ENCODE results near the gene NTRK1.

The NTRK1 gene

DNA sequence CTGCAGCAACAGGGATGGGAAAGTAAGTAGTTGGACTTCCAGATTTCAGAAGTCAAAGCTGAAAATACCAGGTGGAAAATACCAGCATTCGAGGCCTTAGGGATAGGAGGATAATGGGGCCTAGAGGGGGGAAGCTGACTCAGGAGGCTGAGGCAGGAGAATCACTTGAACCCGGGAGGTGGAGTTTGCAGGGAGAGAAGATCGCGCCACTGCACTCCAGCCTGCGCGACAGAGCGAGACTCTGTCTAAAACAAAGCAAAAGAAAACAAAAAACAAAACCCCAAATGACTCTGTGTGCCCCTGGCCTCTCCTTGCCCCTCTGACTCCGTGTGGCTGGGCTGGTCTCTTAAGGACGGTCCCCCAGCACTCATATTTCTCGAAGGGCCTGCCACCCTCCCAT lies 47.4 kb upstream of the NTRK1 start:
- no peak overlapping the region for H3K27ac ChIP-seq (ENCODE audit: low read depth, low read length, poor library complexity, severe bottlenecking)
- no peaks in the 10 kb centered on the region for H3F3A ChIP-seq (ENCODE audit: insufficient read depth, low read length)
- H3K4me1 ChIP-seq (ENCODE audit: insufficient read depth, low read length, severe bottlenecking) = peaks cover 22% of the 10 kb centered on the region

DNA sequence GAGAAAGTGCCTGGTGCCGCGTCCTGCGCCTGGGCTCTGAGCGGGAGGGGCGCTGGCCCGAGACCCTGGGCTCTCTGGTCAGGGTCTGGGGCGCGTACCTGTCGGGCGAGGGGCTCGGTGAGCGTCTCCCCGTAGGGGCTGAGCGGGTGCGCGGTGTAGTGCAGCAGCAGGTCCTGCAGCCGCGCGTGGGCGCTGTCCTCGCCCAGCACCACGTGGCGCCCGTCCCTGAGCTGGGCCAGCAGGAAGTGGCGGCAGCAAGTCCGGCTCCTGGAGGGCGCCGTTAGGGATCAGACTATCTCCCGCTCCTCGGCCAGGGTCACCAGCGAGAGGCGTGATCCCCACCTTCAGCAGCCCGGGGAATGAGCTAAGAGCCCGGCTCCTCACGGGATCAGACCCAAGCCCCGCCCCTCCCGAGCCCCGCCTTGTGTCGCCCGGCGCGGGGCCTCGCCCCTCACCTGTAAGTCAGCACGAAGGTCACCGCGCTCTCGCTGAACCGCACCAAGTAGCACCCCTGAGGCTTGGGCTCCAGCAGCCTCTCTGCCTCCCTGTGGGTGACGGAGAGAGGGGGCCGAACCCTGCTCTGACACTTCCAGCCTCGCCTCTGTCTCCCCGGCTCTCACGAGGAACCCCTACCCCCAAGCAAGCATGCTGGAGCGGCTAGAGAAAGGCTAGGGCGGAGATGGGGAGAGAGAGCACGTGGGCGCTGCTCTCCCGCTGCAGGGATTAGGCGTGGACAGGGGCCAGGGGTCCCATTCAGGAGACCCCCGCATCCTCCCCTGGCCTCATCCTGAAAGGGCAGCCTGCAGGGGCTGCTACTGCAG lies 46.7 kb upstream of the NTRK1 start:
- Histone ChIP-seq H3K4me2 (ENCODE audit: low read length) (peak overlapping the region; percentile 64), H4K20me1 (ENCODE audit: insufficient read depth, low read length) (no peaks in the 10 kb centered on the region), H3K9me2 (ENCODE audit: low read depth, low read length) (no peaks in the 10 kb centered on the region), H3K9ac (ENCODE audit: low read length) (peak overlapping the region; percentile 30; the same call in 1 of the 2 replicates), H2AFZ (ENCODE audit: low read length) (no peak overlapping the region), H3K79me2 (ENCODE audit: insufficient read depth, low read length) (no peaks in the 10 kb centered on the region), H3K9me3 (ENCODE audit: low read length) (no peaks in the 10 kb centered on the region), H3K27me3 (ENCODE audit: insufficient read depth, low read length) (no peaks in the 10 kb centered on the region), H3K36me3 (ENCODE audit: insufficient read depth, low read length) (no peaks in the 10 kb centered on the region), H3K27ac (ENCODE audit: low read depth, low read length, poor library complexity, severe bottlenecking) (no peak overlapping the region), H3K4me3 (ENCODE audit: low read depth, low read length, poor library complexity, severe bottlenecking) (peak overlapping the region; percentile 53), H3F3A (ENCODE audit: insufficient read depth, low read length) (no peaks in the 10 kb centered on the region), H3K4me1 (ENCODE audit: insufficient read depth, low read length, severe bottlenecking) (peaks cover 22% of the 10 kb centered on the region)
- TF ChIP-seq, protein P1, sequence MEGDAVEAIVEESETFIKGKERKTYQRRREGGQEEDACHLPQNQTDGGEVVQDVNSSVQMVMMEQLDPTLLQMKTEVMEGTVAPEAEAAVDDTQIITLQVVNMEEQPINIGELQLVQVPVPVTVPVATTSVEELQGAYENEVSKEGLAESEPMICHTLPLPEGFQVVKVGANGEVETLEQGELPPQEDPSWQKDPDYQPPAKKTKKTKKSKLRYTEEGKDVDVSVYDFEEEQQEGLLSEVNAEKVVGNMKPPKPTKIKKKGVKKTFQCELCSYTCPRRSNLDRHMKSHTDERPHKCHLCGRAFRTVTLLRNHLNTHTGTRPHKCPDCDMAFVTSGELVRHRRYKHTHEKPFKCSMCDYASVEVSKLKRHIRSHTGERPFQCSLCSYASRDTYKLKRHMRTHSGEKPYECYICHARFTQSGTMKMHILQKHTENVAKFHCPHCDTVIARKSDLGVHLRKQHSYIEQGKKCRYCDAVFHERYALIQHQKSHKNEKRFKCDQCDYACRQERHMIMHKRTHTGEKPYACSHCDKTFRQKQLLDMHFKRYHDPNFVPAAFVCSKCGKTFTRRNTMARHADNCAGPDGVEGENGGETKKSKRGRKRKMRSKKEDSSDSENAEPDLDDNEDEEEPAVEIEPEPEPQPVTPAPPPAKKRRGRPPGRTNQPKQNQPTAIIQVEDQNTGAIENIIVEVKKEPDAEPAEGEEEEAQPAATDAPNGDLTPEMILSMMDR (IDR thresholded peaks at IDR 0.05; ENCODE audit: low read length) = peak; percentile 62
- no peak for TF ChIP-seq EZH2 (IDR thresholded peaks at IDR 0.05; ENCODE audit: borderline replicate concordance, low read length)

More for the DNA sequence above, 47.4 kb upstream of the NTRK1 start:
- Histone ChIP-seq H3K9ac (ENCODE audit: low read length) (peak overlapping the region; percentile 30; the same call in 1 of the 2 replicates), H3K9me2 (ENCODE audit: low read depth, low read length) (no peaks in the 10 kb centered on the region), H3K4me3 (ENCODE audit: low read depth, low read length, poor library complexity, severe bottlenecking) (peak overlapping the region; percentile 53), H4K20me1 (ENCODE audit: insufficient read depth, low read length) (no peaks in the 10 kb centered on the region), H3K79me2 (ENCODE audit: insufficient read depth, low read length) (no peaks in the 10 kb centered on the region), H3K9me3 (ENCODE audit: low read length) (no peaks in the 10 kb centered on the region), H3K27me3 (ENCODE audit: insufficient read depth, low read length) (no peaks in the 10 kb centered on the region), H3K4me2 (ENCODE audit: low read length) (peak overlapping the region; percentile 64), H2AFZ (ENCODE audit: low read length) (no peak overlapping the region), H3K36me3 (ENCODE audit: insufficient read depth, low read length) (no peaks in the 10 kb centered on the region)
- TF ChIP-seq EZH2 (IDR thresholded peaks at IDR 0.05; ENCODE audit: borderline replicate concordance, low read length) = no peak
- TF ChIP-seq, protein P1 (IDR thresholded peaks at IDR 0.05; ENCODE audit: low read length) = no peak

DNA sequence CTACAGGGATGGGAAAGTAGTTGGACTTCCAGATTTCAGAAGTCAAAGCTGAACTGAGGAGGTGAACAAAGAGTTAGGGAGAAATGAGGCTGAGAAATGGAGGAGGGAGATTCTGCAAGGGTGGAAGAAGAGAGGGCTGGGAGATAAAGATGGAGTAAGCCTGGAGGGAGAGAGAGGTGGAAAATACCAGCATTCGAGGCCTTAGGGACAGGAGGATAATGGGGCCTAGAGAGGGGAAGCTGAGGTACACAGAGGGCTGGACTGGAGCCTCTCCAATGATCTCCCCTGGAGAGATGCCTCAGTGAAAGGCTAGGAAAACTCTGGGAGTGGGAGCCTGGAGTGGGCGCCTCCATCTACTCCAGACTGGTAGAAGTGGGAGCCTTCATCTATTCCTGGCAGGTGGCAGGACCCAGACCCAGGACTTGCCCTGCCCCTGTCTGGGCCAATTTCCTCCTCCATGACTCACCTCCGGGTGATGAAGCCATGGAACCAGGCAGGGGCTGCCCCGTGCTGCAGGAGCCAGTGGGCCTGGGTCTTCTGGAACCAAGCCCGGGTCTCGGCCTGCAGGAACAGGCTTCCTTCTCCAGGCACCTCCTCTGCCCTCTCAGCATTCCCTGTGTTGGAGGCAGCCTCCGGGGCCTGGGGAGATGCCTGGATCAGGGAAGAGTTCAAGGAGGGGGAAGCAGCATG lies 45.9 kb upstream of the NTRK1 start:
- H2AFZ ChIP-seq (ENCODE audit: low read length) = no peak overlapping the region
- H3K27ac ChIP-seq (ENCODE audit: low read depth, low read length, poor library complexity, severe bottlenecking) = no peak overlapping the region
- TF ChIP-seq EZH2 (IDR thresholded peaks at IDR 0.05; ENCODE audit: borderline replicate concordance, low read length) = no peak
- TF ChIP-seq, protein P1 (IDR thresholded peaks at IDR 0.05; ENCODE audit: low read length) = no peak
- peak overlapping the region; percentile 30; the same call in 1 of the 2 replicates for H3K9ac ChIP-seq (ENCODE audit: low read length)
- no peaks in the 10 kb centered on the region for H3K79me2 ChIP-seq (ENCODE audit: insufficient read depth, low read length)
- no peaks in the 10 kb centered on the region for H3K9me2 ChIP-seq (ENCODE audit: low read depth, low read length)
- no peaks in the 10 kb centered on the region for H4K20me1 ChIP-seq (ENCODE audit: insufficient read depth, low read length)
- no peak overlapping the region for H3K4me3 ChIP-seq (ENCODE audit: low read depth, low read length, poor library complexity, severe bottlenecking)
- H3K27me3 ChIP-seq (ENCODE audit: insufficient read depth, low read length) = no peaks in the 10 kb centered on the region
- peak overlapping the region; percentile 64; the same call in 1 of the 2 replicates for H3K4me2 ChIP-seq (ENCODE audit: low read length)
- H3K9me3 ChIP-seq (ENCODE audit: low read length) = no peaks in the 10 kb centered on the region
- H3F3A ChIP-seq (ENCODE audit: insufficient read depth, low read length) = no peaks in the 10 kb centered on the region
- no peaks in the 10 kb centered on the region for H3K36me3 ChIP-seq (ENCODE audit: insufficient read depth, low read length)
- H3K4me1 ChIP-seq (ENCODE audit: insufficient read depth, low read length, severe bottlenecking) = peaks cover 22% of the 10 kb centered on the region
